ENCODE data around the gene ZMIZ2. TPM values are rescaled to one million over a fixed set of nuclear protein-coding genes. Genes with fewer than 3 reads are reported as not detected.

Gene ZMIZ2
- total RNA-seq, 2 experiments from 2014 or later: 77.8 to 80.7 TPM

Other genes with a start within 250 kb of the ZMIZ2 start
- gene NPC1L1, start 207.5 kb upstream of the ZMIZ2 start, total RNA-seq: not detected
- gene DDX56, start 174.9 kb upstream of the ZMIZ2 start, total RNA-seq: 10 to 100 TPM; 83.6 to 86.5 TPM
- 10 to 100 TPM; 63.8 to 65.9 TPM for gene TMED4, start 166.6 kb upstream of the ZMIZ2 start, total RNA-seq
- 100 to 1,000 TPM; 113 to 114 TPM for gene OGDH, start 142.2 kb upstream of the ZMIZ2 start, total RNA-seq
- 1,000 to 10,000 TPM; 2,568 to 2,621 TPM for gene PPIA, start 47.8 kb downstream of the ZMIZ2 start, total RNA-seq
- gene H2AZ2, start 99.2 kb downstream of the ZMIZ2 start, total RNA-seq: 100 to 1,000 TPM; 435 to 439 TPM
- 10 to 100 TPM; 26.8 to 28.0 TPM for gene PURB, start 136.7 kb downstream of the ZMIZ2 start, total RNA-seq
- 100 to 1,000 TPM; 435 to 453 TPM for gene MYO1G, start 230.2 kb downstream of the ZMIZ2 start, total RNA-seq